ENCODE data around the gene LDLRAD3. TPM values are rescaled to one million over a fixed set of nuclear protein-coding genes. Genes with fewer than 3 reads are reported as not detected.

Gene LDLRAD3
- total RNA-seq, 1 donor = 10.5 TPM

DNA sequence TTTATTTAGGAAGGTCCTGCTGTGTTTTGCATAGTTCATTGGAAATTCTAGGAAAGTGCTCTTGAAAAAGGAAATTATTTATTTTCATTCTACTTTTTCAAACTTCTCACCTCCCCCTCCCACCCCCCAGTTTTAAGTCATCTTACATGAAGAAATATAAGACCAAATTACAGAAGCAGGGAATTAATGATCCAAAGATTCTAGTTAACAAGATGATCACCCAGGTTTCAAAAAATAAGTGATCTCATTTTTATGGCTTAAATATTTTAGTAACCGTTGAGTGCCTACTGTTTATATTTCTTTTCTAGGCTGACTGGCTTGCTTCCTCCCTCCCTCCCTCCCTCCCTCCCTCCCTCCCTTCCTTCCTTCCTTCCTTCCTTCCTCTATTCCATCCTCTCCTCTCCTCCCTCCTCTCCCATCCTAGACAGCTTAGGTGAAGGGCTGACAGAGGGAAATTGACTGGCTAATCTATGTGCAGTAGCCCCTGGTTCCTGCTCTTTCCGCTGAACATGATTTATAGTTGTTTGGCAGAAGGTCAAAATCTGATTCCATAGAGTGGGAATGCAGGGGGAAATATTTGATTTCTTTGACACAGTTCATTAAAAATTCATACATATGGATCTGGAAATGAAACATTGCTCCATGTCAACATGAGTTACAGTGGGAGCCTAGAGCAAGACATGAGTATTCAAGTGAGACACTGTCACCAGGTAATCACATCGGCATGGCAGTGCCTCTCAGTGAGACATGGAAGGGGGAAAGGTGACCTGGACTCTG is 221.9 kb downstream of the LDLRAD3 start:
- H3K9me3 ChIP-seq (ENCODE audit: low read depth, low read length) = no peaks in the 10 kb centered on the region
- H3K27ac ChIP-seq (ENCODE audit: low read depth, low read length) = no peak overlapping the region
- no peaks in the 10 kb centered on the region for H3K79me2 ChIP-seq (ENCODE audit: insufficient read depth, low read length)
- no peak overlapping the region for H2AFZ ChIP-seq (ENCODE audit: low read length)
- no peaks in the 10 kb centered on the region for H4K20me1 ChIP-seq (ENCODE audit: insufficient read depth, low read length)
- no peaks in the 10 kb centered on the region for H3K36me3 ChIP-seq (ENCODE audit: insufficient read depth, low read length)
- peaks cover 3% of the 10 kb centered on the region for H3K4me1 ChIP-seq (ENCODE audit: insufficient read depth, low read length)
- H3K27me3 ChIP-seq (ENCODE audit: insufficient read depth, low read length) = no peaks in the 10 kb centered on the region
- TF ChIP-seq, protein P1, sequence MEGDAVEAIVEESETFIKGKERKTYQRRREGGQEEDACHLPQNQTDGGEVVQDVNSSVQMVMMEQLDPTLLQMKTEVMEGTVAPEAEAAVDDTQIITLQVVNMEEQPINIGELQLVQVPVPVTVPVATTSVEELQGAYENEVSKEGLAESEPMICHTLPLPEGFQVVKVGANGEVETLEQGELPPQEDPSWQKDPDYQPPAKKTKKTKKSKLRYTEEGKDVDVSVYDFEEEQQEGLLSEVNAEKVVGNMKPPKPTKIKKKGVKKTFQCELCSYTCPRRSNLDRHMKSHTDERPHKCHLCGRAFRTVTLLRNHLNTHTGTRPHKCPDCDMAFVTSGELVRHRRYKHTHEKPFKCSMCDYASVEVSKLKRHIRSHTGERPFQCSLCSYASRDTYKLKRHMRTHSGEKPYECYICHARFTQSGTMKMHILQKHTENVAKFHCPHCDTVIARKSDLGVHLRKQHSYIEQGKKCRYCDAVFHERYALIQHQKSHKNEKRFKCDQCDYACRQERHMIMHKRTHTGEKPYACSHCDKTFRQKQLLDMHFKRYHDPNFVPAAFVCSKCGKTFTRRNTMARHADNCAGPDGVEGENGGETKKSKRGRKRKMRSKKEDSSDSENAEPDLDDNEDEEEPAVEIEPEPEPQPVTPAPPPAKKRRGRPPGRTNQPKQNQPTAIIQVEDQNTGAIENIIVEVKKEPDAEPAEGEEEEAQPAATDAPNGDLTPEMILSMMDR (IDR thresholded peaks at IDR 0.05; ENCODE audit: extremely low read depth, low read depth, low read length) = no peak
- no peak for DNase-seq (ENCODE audit: insufficient read length, low spot score, missing footprints)
- no peak overlapping the region for H3K4me2 ChIP-seq (ENCODE audit: insufficient read depth, low read length)
- H3K4me3 ChIP-seq (ENCODE audit: insufficient read depth, low read length) = no peak overlapping the region

GRCh38 chr11:36167073-36167472 is 223.2 kb downstream of the LDLRAD3 start:
- no peak for DNase-seq (ENCODE audit: insufficient read length, low spot score, missing footprints)
- peaks cover 3% of the 10 kb centered on the region for H3K4me1 ChIP-seq (ENCODE audit: insufficient read depth, low read length)
- TF ChIP-seq, protein P1 (IDR thresholded peaks at IDR 0.05; ENCODE audit: extremely low read depth, low read depth, low read length) = no peak

DNA sequence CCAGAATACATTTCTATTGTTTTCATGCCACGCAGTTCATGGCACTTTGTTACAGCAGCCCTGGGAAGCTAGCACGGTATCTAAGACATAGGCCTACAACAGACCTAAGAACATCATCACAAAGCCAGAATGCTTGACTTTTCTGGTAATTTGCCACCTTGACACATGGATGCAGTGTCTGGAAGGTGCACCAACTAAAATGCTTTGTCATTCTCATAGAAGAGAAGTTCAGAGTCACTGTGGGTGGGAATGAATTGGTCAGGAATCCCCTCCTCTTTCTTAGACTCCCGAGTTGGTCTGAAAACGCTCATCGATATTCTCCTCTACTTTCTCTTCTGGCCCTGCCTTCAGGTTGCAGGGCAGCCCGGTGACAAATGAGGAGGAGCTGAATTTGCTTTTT is 223.9 kb downstream of the LDLRAD3 start:
- H3K27me3 ChIP-seq (ENCODE audit: insufficient read depth, low read length) = no peaks in the 10 kb centered on the region
- no peak for DNase-seq (ENCODE audit: insufficient read length, low spot score, missing footprints)
- no peak overlapping the region for H3K4me2 ChIP-seq (ENCODE audit: insufficient read depth, low read length)
- H3K4me3 ChIP-seq (ENCODE audit: insufficient read depth, low read length) = no peak overlapping the region
- H3K9me3 ChIP-seq (ENCODE audit: low read depth, low read length) = no peaks in the 10 kb centered on the region
- TF ChIP-seq, protein P1 (IDR thresholded peaks at IDR 0.05; ENCODE audit: extremely low read depth, low read depth, low read length) = no peak
- peaks cover 3% of the 10 kb centered on the region for H3K4me1 ChIP-seq (ENCODE audit: insufficient read depth, low read length)
- H3K79me2 ChIP-seq (ENCODE audit: insufficient read depth, low read length) = no peaks in the 10 kb centered on the region
- no peaks in the 10 kb centered on the region for H3K36me3 ChIP-seq (ENCODE audit: insufficient read depth, low read length)
- no peaks in the 10 kb centered on the region for H4K20me1 ChIP-seq (ENCODE audit: insufficient read depth, low read length)
- no peak overlapping the region for H3K27ac ChIP-seq (ENCODE audit: low read depth, low read length)
- H2AFZ ChIP-seq (ENCODE audit: low read length) = no peak overlapping the region

More at GRCh38 chr11:36167073-36167472, 223.2 kb downstream of the LDLRAD3 start:
- no peaks in the 10 kb centered on the region for H3K79me2 ChIP-seq (ENCODE audit: insufficient read depth, low read length)
- no peak overlapping the region for H2AFZ ChIP-seq (ENCODE audit: low read length)
- H3K4me2 ChIP-seq (ENCODE audit: insufficient read depth, low read length) = no peak overlapping the region
- H3K4me3 ChIP-seq (ENCODE audit: insufficient read depth, low read length) = no peak overlapping the region
- no peak overlapping the region for H3K27ac ChIP-seq (ENCODE audit: low read depth, low read length)
- H4K20me1 ChIP-seq (ENCODE audit: insufficient read depth, low read length) = no peaks in the 10 kb centered on the region
- H3K9me3 ChIP-seq (ENCODE audit: low read depth, low read length) = no peaks in the 10 kb centered on the region
- no peaks in the 10 kb centered on the region for H3K27me3 ChIP-seq (ENCODE audit: insufficient read depth, low read length)
- H3K36me3 ChIP-seq (ENCODE audit: insufficient read depth, low read length) = no peaks in the 10 kb centered on the region

GRCh38 chr11:36177836-36178235 is 234.0 kb downstream of the LDLRAD3 start:
- DNase-seq (ENCODE audit: insufficient read length, low spot score, missing footprints) = no peak
- Histone ChIP-seq H3K4me2 (ENCODE audit: insufficient read depth, low read length) (no peak overlapping the region), H3K4me1 (ENCODE audit: insufficient read depth, low read length) (no peaks in the 10 kb centered on the region), H3K9me3 (ENCODE audit: low read depth, low read length) (no peaks in the 10 kb centered on the region), H2AFZ (ENCODE audit: low read length) (no peak overlapping the region), H3K27ac (ENCODE audit: low read depth, low read length) (no peak overlapping the region), H4K20me1 (ENCODE audit: insufficient read depth, low read length) (peaks cover 3% of the 10 kb centered on the region), H3K79me2 (ENCODE audit: insufficient read depth, low read length) (no peaks in the 10 kb centered on the region), H3K4me3 (ENCODE audit: insufficient read depth, low read length) (no peak overlapping the region), H3K27me3 (ENCODE audit: insufficient read depth, low read length) (no peaks in the 10 kb centered on the region), H3K36me3 (ENCODE audit: insufficient read depth, low read length) (no peaks in the 10 kb centered on the region)
- TF ChIP-seq, protein P1 (IDR thresholded peaks at IDR 0.05; ENCODE audit: extremely low read depth, low read depth, low read length) = no peak

Data from osteoblast (primary cell).